Liver (tissue), 9 donors: ENCODE data around the gene CDK19. TPM values are rescaled to one million over a fixed set of nuclear protein-coding genes. Genes with fewer than 3 reads are reported as not detected.

Experiments used
- DNase-seq: peaks from one replicate; pipeline ENCODE4 v3.0.0-alpha.2; 2017; ENCODE audit warnings: low spot score
- H3K27ac ChIP-seq, 2 donors: one replicate each; pipeline ENCODE4 v1.7.0; 2013; ENCODE audit warnings: inconsistent platforms in 2 of 2, low read length in 2 of 2, control low read depth in 1 of 2, low read depth in 1 of 2, mild to moderate bottlenecking in 1 of 2
- H3K27me3 ChIP-seq, 4 donors: one replicate each; pipeline versions ENCODE4 v1.6.1 to v1.7.0; 2013; ENCODE audit warnings: low read length in 3 of 4, inconsistent platforms in 1 of 4, mild to moderate bottlenecking in 1 of 4, moderate library complexity in 1 of 4; ENCODE audit not compliant: control insufficient read depth in 4 of 4, insufficient read depth in 4 of 4
- H3K36me3 ChIP-seq, 4 donors: one replicate each; pipeline versions ENCODE4 v1.6.1 to v1.7.0; 2013; ENCODE audit warnings: low read length in 3 of 4, mild to moderate bottlenecking in 3 of 4, low read depth in 1 of 4, moderate library complexity in 1 of 4; ENCODE audit not compliant: control insufficient read depth in 4 of 4, insufficient read depth in 3 of 4
- H3K4me1 ChIP-seq, 4 donors: one replicate each; pipeline versions ENCODE4 v1.6.1 to v1.7.0; 2013; ENCODE audit warnings: low read length in 3 of 4, mild to moderate bottlenecking in 3 of 4, moderate library complexity in 1 of 4; ENCODE audit not compliant: control insufficient read depth in 4 of 4, insufficient read depth in 4 of 4
- H3K4me3 ChIP-seq, 3 donors: one replicate each; pipeline versions ENCODE4 v1.6.1 to v1.7.0; 2013; ENCODE audit warnings: low read length in 3 of 3, control low read depth in 1 of 3, low read depth in 1 of 3, mild to moderate bottlenecking in 1 of 3
- H3K9ac ChIP-seq, 2 donors: one replicate each; pipeline ENCODE4 v1.7.0; 2013; ENCODE audit warnings: low read length in 2 of 2, mild to moderate bottlenecking in 2 of 2, moderate library complexity in 2 of 2, control low read depth in 1 of 2, low read depth in 1 of 2
- H3K9me3 ChIP-seq, 4 donors: one replicate each; pipeline versions ENCODE4 v1.6.1 to v1.7.0; 2013; ENCODE audit warnings: low read length in 3 of 4; ENCODE audit not compliant: control insufficient read depth in 4 of 4
- EGR1 ChIP-seq, 2 donors: IDR thresholded peaks; 2 replicates each; pipeline ENCODE4 v1.6.1; 2016 to 2018; ENCODE audit warnings: antibody characterized with exemption in 2 of 2, low read depth in 2 of 2
- FOXA1 ChIP-seq: IDR thresholded peaks from 2 replicates; pipeline ENCODE4 v1.6.1; 2016; ENCODE audit warnings: antibody characterized with exemption
- FOXA2 ChIP-seq: IDR thresholded peaks from 2 replicates; pipeline ENCODE4 v1.6.1; 2016; ENCODE audit warnings: antibody characterized with exemption
- GABPA ChIP-seq, 2 donors: IDR thresholded peaks in 1 of 2; conservative IDR thresholded peaks in 1 of 2; 2 replicates each; pipeline ENCODE4 v1.6.1; 2016; ENCODE audit warnings: antibody characterized with exemption in 2 of 2, mild to moderate bottlenecking in 1 of 2, moderate library complexity in 1 of 2
- HNF4A ChIP-seq, 2 donors: conservative IDR thresholded peaks; 2 replicates each; pipeline ENCODE4 v1.6.1; 2016; ENCODE audit warnings: antibody characterized with exemption in 2 of 2, mild to moderate bottlenecking in 2 of 2
- HNF4G ChIP-seq: IDR thresholded peaks from 2 replicates; pipeline ENCODE4 v1.6.1; 2016; ENCODE audit warnings: antibody characterized with exemption
- JUND ChIP-seq, 2 donors: IDR thresholded peaks; 2 replicates each; pipeline ENCODE4 v1.6.1; 2016; ENCODE audit warnings: antibody characterized with exemption in 2 of 2
- MAX ChIP-seq: IDR thresholded peaks from 2 replicates; pipeline ENCODE4 v1.6.1; 2016; ENCODE audit warnings: antibody characterized with exemption
- NR2F2 ChIP-seq: IDR thresholded peaks from 2 replicates; pipeline ENCODE4 v1.6.1; 2016; ENCODE audit warnings: antibody characterized with exemption
- RAD21 ChIP-seq, 2 donors: IDR thresholded peaks; 2 replicates each; pipeline ENCODE4 v1.6.1; 2016; ENCODE audit warnings: antibody characterized with exemption in 2 of 2, mild to moderate bottlenecking in 2 of 2
- REST ChIP-seq: IDR thresholded peaks from 2 replicates; pipeline ENCODE4 v1.6.1; 2016; ENCODE audit warnings: antibody characterized with exemption, mild to moderate bottlenecking
- RXRA ChIP-seq, 2 donors: IDR thresholded peaks; 2 replicates each; pipeline ENCODE4 v1.6.1; 2017 to 2018; ENCODE audit warnings: antibody characterized with exemption in 2 of 2, mild to moderate bottlenecking in 1 of 2
- SP1 ChIP-seq: IDR thresholded peaks from 2 replicates; pipeline ENCODE4 v1.6.1; 2018; ENCODE audit warnings: antibody characterized with exemption, mild to moderate bottlenecking
- TAF1 ChIP-seq: conservative IDR thresholded peaks from 2 replicates; pipeline ENCODE4 v1.6.1; 2016; ENCODE audit warnings: antibody characterized with exemption, mild to moderate bottlenecking
- YY1 ChIP-seq: IDR thresholded peaks from 2 replicates; pipeline ENCODE4 v1.6.1; 2016; ENCODE audit warnings: antibody characterized with exemption, mild to moderate bottlenecking
- ZBTB33 ChIP-seq: IDR thresholded peaks from 2 replicates; pipeline ENCODE4 v1.6.1; 2016; ENCODE audit warnings: antibody characterized with exemption
- WGBS: extraction: QIAGEN DNeasy Blood & Tissue Kit; methylation state at CpG from one replicate; pipeline ENCODE4 v1.1.7; 2013; 5-methylcytosine and 5-hydroxymethylcytosine counted together
- polyA plus RNA-seq, 2 donors: library from polyadenylated mRNA; stranded (reverse) in 1 of 2; unstranded in 1 of 2; fragments of 200-250 nt in 1 of 2; fragments of >200 nt in 1 of 2; fragmentation: Nextera tagmentation in 1 of 2; extraction: Ambion mirVana in 1 of 2; gene quantifications; one replicate each; pipeline versions ENCODE4 v1.2.1 to v1.2.3, GENCODE V29; 2013 to 2015
- total RNA-seq, 2 donors: library from RNA; depleted of rRNA; stranded (reverse); fragments of >200 nt; gene quantifications; one replicate each; pipeline ENCODE4 v1.2.3, GENCODE V29; 2014
- TF ChIP-seq, protein P1 (sequence below): fragments of 150-350 bp; IDR thresholded peaks from 2 replicates; pipeline ENCODE4 v1.5.1; 2017; ENCODE audit warnings: improper control_type of control experiment, low read depth, low read length; ENCODE audit not compliant: missing input control
- TF ChIP-seq, protein P2 (sequence below): IDR thresholded peaks from 2 replicates; pipeline ENCODE4 v1.6.1; 2016; ENCODE audit warnings: antibody characterized with exemption
- donor health status: healthy.
- donor health status: healthy.
- donor health status: healthy.
- donor health status: healthy.
- donor health status: healthy.

The CDK19 gene
- total and polyA plus RNA-seq, 4 donors: 1.8 to 7.6 (median 3.9) TPM

GRCh38 chr6:110590821-110591351 is 224.4 kb downstream of the CDK19 start:
- 77% methylated on average over 3 of the region's 3 CpGs for WGBS

More at GRCh38 chr6:110590821-110591351, 224.4 kb downstream of the CDK19 start:
- no peaks in the 10 kb centered on the region for H3K4me1 ChIP-seq
- H3K36me3 ChIP-seq: no peaks in the 10 kb centered on the region
- H3K27me3 ChIP-seq: no peaks in the 10 kb centered on the region
- no peaks in the 10 kb centered on the region for H3K9me3 ChIP-seq
- TF ChIP-seq HNF4A (conservative IDR thresholded peaks at IDR 0.05) (no peak), REST (no peak), MAX (no peak), TAF1 (no peak), RAD21 (IDR thresholded peaks at IDR 0.05) (no peak), GABPA (IDR thresholded peaks at IDR 0.05 in 1 of 2, conservative IDR thresholded peaks at IDR 0.05 in 1 of 2) (no peak), FOXA2 (no peak), YY1 (no peak), EGR1 (IDR thresholded peaks at IDR 0.05; ENCODE audit: low read depth in 2 of 2) (no peak), ZBTB33 (no peak), NR2F2 (no peak), SP1 (no peak), JUND (IDR thresholded peaks at IDR 0.05) (no peak), FOXA1 (no peak), RXRA (IDR thresholded peaks at IDR 0.05) (no peak), HNF4G (no peak)
- TF ChIP-seq, protein P1, sequence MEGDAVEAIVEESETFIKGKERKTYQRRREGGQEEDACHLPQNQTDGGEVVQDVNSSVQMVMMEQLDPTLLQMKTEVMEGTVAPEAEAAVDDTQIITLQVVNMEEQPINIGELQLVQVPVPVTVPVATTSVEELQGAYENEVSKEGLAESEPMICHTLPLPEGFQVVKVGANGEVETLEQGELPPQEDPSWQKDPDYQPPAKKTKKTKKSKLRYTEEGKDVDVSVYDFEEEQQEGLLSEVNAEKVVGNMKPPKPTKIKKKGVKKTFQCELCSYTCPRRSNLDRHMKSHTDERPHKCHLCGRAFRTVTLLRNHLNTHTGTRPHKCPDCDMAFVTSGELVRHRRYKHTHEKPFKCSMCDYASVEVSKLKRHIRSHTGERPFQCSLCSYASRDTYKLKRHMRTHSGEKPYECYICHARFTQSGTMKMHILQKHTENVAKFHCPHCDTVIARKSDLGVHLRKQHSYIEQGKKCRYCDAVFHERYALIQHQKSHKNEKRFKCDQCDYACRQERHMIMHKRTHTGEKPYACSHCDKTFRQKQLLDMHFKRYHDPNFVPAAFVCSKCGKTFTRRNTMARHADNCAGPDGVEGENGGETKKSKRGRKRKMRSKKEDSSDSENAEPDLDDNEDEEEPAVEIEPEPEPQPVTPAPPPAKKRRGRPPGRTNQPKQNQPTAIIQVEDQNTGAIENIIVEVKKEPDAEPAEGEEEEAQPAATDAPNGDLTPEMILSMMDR: no peak
- TF ChIP-seq, protein P2, sequence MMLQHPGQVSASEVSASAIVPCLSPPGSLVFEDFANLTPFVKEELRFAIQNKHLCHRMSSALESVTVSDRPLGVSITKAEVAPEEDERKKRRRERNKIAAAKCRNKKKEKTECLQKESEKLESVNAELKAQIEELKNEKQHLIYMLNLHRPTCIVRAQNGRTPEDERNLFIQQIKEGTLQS: no peak
- no peak overlapping the region for H3K4me3 ChIP-seq
- no peak overlapping the region for H3K9ac ChIP-seq
- DNase-seq: no peak
- H3K27ac ChIP-seq: no peak overlapping the region
